Measurements from ENCODE around the gene SGCA. TPM values are rescaled to one million over a fixed set of nuclear protein-coding genes. Genes with fewer than 3 reads are reported as not detected.
A peak's percentile ranks its signal among the peaks of the same experiment; 100 is the strongest.

SGCA gene
- total and polyA plus RNA-seq, 7 donors, result 2.5 to 80.1 (median 27.3) TPM

DNA sequence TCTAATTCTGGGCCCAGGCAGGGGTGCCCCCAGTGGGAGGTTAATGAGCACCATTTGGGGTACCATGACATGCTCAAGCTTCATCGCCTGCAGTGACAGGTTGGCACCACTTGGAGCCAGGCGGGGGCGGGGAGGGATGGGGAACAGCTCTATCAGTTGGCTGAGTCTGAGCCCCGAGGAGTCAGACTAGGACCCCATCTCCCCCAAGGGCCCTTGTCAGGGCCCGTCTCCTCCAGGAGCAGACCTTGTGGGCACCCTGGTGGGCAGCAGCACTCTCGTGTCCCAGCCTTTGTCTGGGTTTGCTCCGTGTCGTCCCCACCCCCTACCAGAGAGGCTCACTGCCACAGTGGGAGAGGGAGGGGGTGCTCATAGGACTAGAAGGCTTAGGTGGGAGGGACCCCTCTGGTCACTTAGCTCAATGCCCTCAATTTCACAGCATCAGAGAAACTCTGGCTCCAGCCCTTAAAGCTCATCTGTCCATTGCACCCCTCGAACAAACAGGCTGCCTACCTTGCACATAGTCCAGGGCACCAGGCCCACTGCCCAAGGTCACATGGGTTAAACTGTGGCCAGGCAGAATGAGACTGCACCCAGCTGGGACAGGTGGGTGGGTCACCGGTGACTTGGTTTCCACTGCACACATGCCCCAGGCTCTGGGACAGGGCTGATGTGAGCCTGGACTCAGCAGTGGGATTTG is 19.4 kb upstream of the SGCA start:
- intact Hi-C loops (cut with DNase I), result no loop called here
- Histone ChIP-seq H3K36me3 (peaks cover 7 to 39% (median 23%) of the 10 kb centered on the region in 4 donors), H3K4me3 (peak overlapping the region in 2 of 4 donors; percentile 89 to 92), H3K27ac (peak overlapping the region; percentile 89 to 95 (median 92)), H3K4me1 (peaks cover 0 to 53% (median 43%) of the 10 kb centered on the region in 4 donors), H3K9me3 (no peaks in the 10 kb centered on the region), H3K27me3 (no peaks in the 10 kb centered on the region)
- no peak for DNase-seq
- TF ChIP-seq POLR2AphosphoS5 (IDR thresholded peaks at IDR 0.05) (no peak), EP300 (IDR thresholded peaks at IDR 0.05) (no peak), POLR2A (IDR thresholded peaks at IDR 0.05) (no peak)
- TF ChIP-seq, protein P1, sequence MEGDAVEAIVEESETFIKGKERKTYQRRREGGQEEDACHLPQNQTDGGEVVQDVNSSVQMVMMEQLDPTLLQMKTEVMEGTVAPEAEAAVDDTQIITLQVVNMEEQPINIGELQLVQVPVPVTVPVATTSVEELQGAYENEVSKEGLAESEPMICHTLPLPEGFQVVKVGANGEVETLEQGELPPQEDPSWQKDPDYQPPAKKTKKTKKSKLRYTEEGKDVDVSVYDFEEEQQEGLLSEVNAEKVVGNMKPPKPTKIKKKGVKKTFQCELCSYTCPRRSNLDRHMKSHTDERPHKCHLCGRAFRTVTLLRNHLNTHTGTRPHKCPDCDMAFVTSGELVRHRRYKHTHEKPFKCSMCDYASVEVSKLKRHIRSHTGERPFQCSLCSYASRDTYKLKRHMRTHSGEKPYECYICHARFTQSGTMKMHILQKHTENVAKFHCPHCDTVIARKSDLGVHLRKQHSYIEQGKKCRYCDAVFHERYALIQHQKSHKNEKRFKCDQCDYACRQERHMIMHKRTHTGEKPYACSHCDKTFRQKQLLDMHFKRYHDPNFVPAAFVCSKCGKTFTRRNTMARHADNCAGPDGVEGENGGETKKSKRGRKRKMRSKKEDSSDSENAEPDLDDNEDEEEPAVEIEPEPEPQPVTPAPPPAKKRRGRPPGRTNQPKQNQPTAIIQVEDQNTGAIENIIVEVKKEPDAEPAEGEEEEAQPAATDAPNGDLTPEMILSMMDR (IDR thresholded peaks at IDR 0.05), result no peak
- 77 to 79% methylated on average over 10 of the region's 10 CpGs for WGBS, 2 donors

GRCh38 chr17:50146927-50147665 is 18.7 kb upstream of the SGCA start:
- 43 to 56% methylated on average over 15 of the region's 15 CpGs for WGBS, 2 donors
- peaks cover 7 to 32% (median 21%) of the 10 kb centered on the region in 4 donors for H3K36me3 ChIP-seq
- H3K9me3 ChIP-seq, result no peaks in the 10 kb centered on the region
- peak overlapping the region; percentile 89 to 95 (median 92) for H3K27ac ChIP-seq
- H3K27me3 ChIP-seq, result no peaks in the 10 kb centered on the region
- intact Hi-C loops (cut with DNase I), result no loop called here
- H3K4me3 ChIP-seq, result peak overlapping the region; percentile 10 to 92 (median 79)
- peaks cover 0 to 60% (median 49%) of the 10 kb centered on the region in 4 donors for H3K4me1 ChIP-seq
- TF ChIP-seq, protein P1 (IDR thresholded peaks at IDR 0.05), result no peak
- no peak for TF ChIP-seq EP300 (IDR thresholded peaks at IDR 0.05)
- no peak for TF ChIP-seq POLR2A (IDR thresholded peaks at IDR 0.05)
- TF ChIP-seq POLR2AphosphoS5 (IDR thresholded peaks at IDR 0.05), result peak in 1 of 4 donors; percentile 8
- no peak for DNase-seq

GRCh38 chr17:50147841-50148225 is 18.0 kb upstream of the SGCA start:
- 13 to 17% methylated on average over 5 of the region's 5 CpGs for WGBS, 2 donors
- intact Hi-C loops (cut with DNase I), result no loop called here
- Histone ChIP-seq H3K4me1 (peaks cover 0 to 67% (median 56%) of the 10 kb centered on the region in 4 donors), H3K27me3 (no peaks in the 10 kb centered on the region), H3K9me3 (no peaks in the 10 kb centered on the region), H3K4me3 (peak overlapping the region; percentile 69 to 92 (median 82)), H3K27ac (peak overlapping the region; percentile 89 to 95 (median 92)), H3K36me3 (peaks cover 7 to 24% (median 17%) of the 10 kb centered on the region in 4 donors)
- TF ChIP-seq, protein P1 (IDR thresholded peaks at IDR 0.05), result no peak
- TF ChIP-seq POLR2A (IDR thresholded peaks at IDR 0.05), result no peak
- no peak for TF ChIP-seq POLR2AphosphoS5 (IDR thresholded peaks at IDR 0.05)
- TF ChIP-seq EP300 (IDR thresholded peaks at IDR 0.05), result no peak
- no peak for DNase-seq

- Histone ChIP-seq H3K27ac (peak overlapping the region; percentile 89 to 95 (median 92)), H3K9me3 (no peaks in the 10 kb centered on the region), H3K27me3 (no peaks in the 10 kb centered on the region), H3K4me3 (peak overlapping the region; percentile 69 to 92 (median 82)), H3K4me1 (peaks cover 0 to 71% (median 57%) of the 10 kb centered on the region in 4 donors), H3K36me3 (peaks cover 4 to 18% (median 14%) of the 10 kb centered on the region in 4 donors)
- no peak for TF ChIP-seq POLR2AphosphoS5 (IDR thresholded peaks at IDR 0.05)
- TF ChIP-seq, protein P1 (IDR thresholded peaks at IDR 0.05), result peak in 2 of 4 experiments; percentile 14 to 27
- DNase-seq, result no peak
- intact Hi-C loops (cut with DNase I), result no loop called here
- WGBS, 2 donors, result 1 to 3% methylated on average over 25 of the region's 25 CpGs
These were observed 17.3 kb upstream of the SGCA start for GRCh38 chr17:50148226-50149090.
